K562 (cell line): Measurements from ENCODE around the gene ZNF460. TPM values are rescaled to one million over a fixed set of nuclear protein-coding genes. Genes with fewer than 3 reads are reported as not detected.
A peak's percentile ranks its signal among the peaks of the same experiment; 100 is the strongest.

Experiments
- ATF1 ChIP-seq, 2 experiments: fragments of 450-650 bp in 1 of 2; IDR thresholded peaks; 2 replicates each; pipeline ENCODE4 v1.6.1; 2016; ENCODE audit warnings: missing compliant biosample characterization in 1 of 2, missing genetic modification characterization in 1 of 2
- CAMTA2 ChIP-seq: fragments of 250-450 bp; sonication (Bioruptor Pico); conservative IDR thresholded peaks from 2 replicates; pipeline ENCODE4 v1.5.1; 2022
- CBX1 ChIP-seq: sonication (generic); IDR thresholded peaks from 2 replicates; pipeline ENCODE4 v1.6.1; 2016; ENCODE audit warnings: antibody characterized with exemption, low read depth, mild to moderate bottlenecking
- CC2D1A ChIP-seq: fragments of 450-650 bp; IDR thresholded peaks from 2 replicates; pipeline ENCODE4 v1.6.1; 2017; ENCODE audit warnings: mild to moderate bottlenecking
- CHD4 ChIP-seq: fragments of 200-600 bp; sonication (generic); IDR thresholded peaks from 3 replicates; pipeline ENCODE4 v1.6.1; 2012; ENCODE audit warnings: low read depth, mild to moderate bottlenecking, mixed read lengths, low read length, inconsistent platforms; ENCODE audit not compliant: insufficient read depth, insufficient replicate concordance, poor library complexity, severe bottlenecking
- CREBBP ChIP-seq: IDR thresholded peaks from one replicate; pipeline ENCODE4 v1.6.1; 2012; ENCODE audit warnings: low read depth, mild to moderate bottlenecking, control low read depth, inconsistent platforms, low read length
- HDAC2 ChIP-seq: fragments of 450-650 bp; IDR thresholded peaks from 2 replicates; pipeline ENCODE4 v1.6.1; 2016; ENCODE audit warnings: mild to moderate bottlenecking
- NFATC3 ChIP-seq: fragments of 450-650 bp; IDR thresholded peaks from 2 replicates; pipeline ENCODE4 v1.6.1; 2017; ENCODE audit warnings: mild to moderate bottlenecking
- NFIX ChIP-seq: fragments of 250-450 bp; sonication (Bioruptor Pico); IDR thresholded peaks from 2 replicates; pipeline ENCODE4 v1.4.0; 2020; ENCODE audit warnings: low read depth, mild to moderate bottlenecking, moderate library complexity
- SP1 ChIP-seq: sonication (generic); formaldehyde crosslinking; IDR thresholded peaks from 2 replicates; pipeline ENCODE4 v1.8.1; 2022; ENCODE audit warnings: mild to moderate bottlenecking, missing genetic modification reagents
- SRSF7 ChIP-seq: fragments of 200-400 bp; formaldehyde crosslinking; optimal IDR thresholded peaks from 2 replicates; pipeline ENCODE3; 2017; ENCODE audit warnings: mild to moderate bottlenecking, low read depth, low read length
- STAT5A ChIP-seq: IDR thresholded peaks from 2 replicates; pipeline ENCODE4 v1.6.1; 2012; ENCODE audit warnings: low read length, inconsistent platforms, borderline replicate concordance
- WHSC1 ChIP-seq: IDR thresholded peaks from one replicate; pipeline ENCODE4 v1.6.1; 2012; ENCODE audit warnings: low read length, control low read depth, inconsistent platforms
- ZC3H8 ChIP-seq: fragments of 450-650 bp; IDR thresholded peaks from 2 replicates; pipeline ENCODE4 v1.6.1; 2017
- ZFP30 ChIP-seq: fragments of 250-450 bp; sonication (Bioruptor Pico); IDR thresholded peaks from 2 replicates; pipeline ENCODE4 v1.8.0; 2022; ENCODE audit warnings: moderate library complexity, mild to moderate bottlenecking, inconsistent platforms, borderline replicate concordance
- ZFX ChIP-seq: sonication (generic); formaldehyde crosslinking; IDR thresholded peaks from 2 replicates; pipeline ENCODE4 v1.8.0; 2022; ENCODE audit warnings: mild to moderate bottlenecking, missing genetic modification reagents, moderate library complexity
- polyA plus RNA-seq, 8 experiments: library from polyadenylated mRNA; depleted of rRNA in 4 of 8; stranded (reverse) in 5 of 8; unstranded in 3 of 8; fragments of >200 nt; fragmentation: Nextera tagmentation in 2 of 8; fragmentation: Illumina TruSeq in 1 of 8; extraction: Ambion mirVana in 2 of 8; extraction: Trizol in 1 of 8; gene quantifications; 2 replicates each; pipeline versions ENCODE4 v1.2.1 to v1.2.3, GENCODE V29; 2011 to 2014; ENCODE audit warnings: inconsistent platforms in 1 of 8, missing spikeins in 1 of 8
- total RNA-seq, 7 experiments: library from RNA; depleted of rRNA in 6 of 7; stranded (reverse); fragments of >200 nt in 6 of 7; fragmentation: Illumina TruSeq in 2 of 7; extraction: Trizol in 2 of 7; gene quantifications; 2 replicates each; pipeline versions ENCODE4 v1.2.1 to v1.2.3, GENCODE V29; 2011 to 2021; ENCODE audit warnings: low replicate concordance in 1 of 7
- TF ChIP-seq, protein P1 (sequence below): fragments of 250-450 bp; sonication (Bioruptor Pico); IDR thresholded peaks from 2 replicates; pipeline ENCODE4 v1.5.0; 2021; ENCODE audit warnings: mild to moderate bottlenecking, moderate library complexity
- TF ChIP-seq, protein P2 (sequence below): sonication (generic); formaldehyde crosslinking; IDR thresholded peaks from 2 replicates; pipeline ENCODE4 v1.8.1; 2023; ENCODE audit warnings: mild to moderate bottlenecking, missing genetic modification reagents, moderate library complexity
- TF ChIP-seq, protein P3 (sequence below): sonication (generic); formaldehyde crosslinking; IDR thresholded peaks from 2 replicates; pipeline ENCODE4 v1.9.0; 2022; ENCODE audit warnings: mild to moderate bottlenecking, missing genetic modification reagents
- TF ChIP-seq, protein P4 (sequence below): sonication (generic); formaldehyde crosslinking; IDR thresholded peaks from 2 replicates; pipeline ENCODE4 v1.8.1; 2022; ENCODE audit warnings: missing genetic modification reagents
- TF ChIP-seq, protein P5 (sequence below): fragments of 250-450 bp; sonication (Bioruptor Pico); IDR thresholded peaks from 2 replicates; pipeline ENCODE4 v1.5.0; 2020; ENCODE audit warnings: mild to moderate bottlenecking

ZNF460 gene
- total and polyA plus RNA-seq, 9 of the 15 experiments (the other 6 are each of a cell fraction or from before 2014, with no cell fraction given) = 0.45 to 36.2 (median 16.6) TPM

DNA sequence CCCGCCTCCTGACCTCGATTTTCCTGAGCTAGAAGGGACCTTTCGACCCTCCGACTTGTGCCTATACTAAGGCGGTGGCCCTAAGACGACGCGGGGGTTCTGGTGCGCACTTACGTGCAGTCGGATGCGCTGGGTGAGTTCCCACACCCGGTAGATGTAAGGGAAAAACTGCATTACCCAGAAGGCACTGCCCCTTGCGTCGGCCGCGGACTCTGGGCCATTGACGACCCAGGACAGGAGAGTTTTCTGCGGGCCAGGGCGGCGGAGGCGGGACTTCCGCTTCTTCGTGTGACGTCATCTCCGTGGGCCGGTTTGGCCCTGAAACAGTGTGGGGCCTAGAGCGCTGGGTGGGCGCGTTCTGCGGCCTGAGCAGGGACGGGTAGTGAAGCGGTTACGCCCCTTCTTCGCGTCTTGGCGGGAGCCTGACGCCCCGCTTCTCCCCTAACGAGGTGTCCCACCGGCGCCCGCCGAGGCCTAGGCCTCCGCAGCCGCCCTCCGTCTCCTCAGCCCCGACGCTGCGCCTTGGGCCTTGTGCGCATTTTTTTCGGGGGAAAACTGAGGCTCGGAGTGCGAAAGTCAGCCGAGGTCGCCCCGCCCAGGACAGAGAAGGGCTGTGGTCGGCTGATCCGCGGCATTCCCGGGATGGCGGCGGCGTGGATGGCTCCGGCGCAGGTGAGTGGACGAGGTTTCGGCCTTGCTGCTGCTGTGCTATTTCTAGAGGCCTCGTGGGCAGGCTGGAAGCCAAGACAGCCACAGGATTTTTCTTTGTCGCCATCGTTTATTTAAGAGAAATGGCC lies at the start of gene ZNF460 (continued):
- TF ChIP-seq, protein P1, sequence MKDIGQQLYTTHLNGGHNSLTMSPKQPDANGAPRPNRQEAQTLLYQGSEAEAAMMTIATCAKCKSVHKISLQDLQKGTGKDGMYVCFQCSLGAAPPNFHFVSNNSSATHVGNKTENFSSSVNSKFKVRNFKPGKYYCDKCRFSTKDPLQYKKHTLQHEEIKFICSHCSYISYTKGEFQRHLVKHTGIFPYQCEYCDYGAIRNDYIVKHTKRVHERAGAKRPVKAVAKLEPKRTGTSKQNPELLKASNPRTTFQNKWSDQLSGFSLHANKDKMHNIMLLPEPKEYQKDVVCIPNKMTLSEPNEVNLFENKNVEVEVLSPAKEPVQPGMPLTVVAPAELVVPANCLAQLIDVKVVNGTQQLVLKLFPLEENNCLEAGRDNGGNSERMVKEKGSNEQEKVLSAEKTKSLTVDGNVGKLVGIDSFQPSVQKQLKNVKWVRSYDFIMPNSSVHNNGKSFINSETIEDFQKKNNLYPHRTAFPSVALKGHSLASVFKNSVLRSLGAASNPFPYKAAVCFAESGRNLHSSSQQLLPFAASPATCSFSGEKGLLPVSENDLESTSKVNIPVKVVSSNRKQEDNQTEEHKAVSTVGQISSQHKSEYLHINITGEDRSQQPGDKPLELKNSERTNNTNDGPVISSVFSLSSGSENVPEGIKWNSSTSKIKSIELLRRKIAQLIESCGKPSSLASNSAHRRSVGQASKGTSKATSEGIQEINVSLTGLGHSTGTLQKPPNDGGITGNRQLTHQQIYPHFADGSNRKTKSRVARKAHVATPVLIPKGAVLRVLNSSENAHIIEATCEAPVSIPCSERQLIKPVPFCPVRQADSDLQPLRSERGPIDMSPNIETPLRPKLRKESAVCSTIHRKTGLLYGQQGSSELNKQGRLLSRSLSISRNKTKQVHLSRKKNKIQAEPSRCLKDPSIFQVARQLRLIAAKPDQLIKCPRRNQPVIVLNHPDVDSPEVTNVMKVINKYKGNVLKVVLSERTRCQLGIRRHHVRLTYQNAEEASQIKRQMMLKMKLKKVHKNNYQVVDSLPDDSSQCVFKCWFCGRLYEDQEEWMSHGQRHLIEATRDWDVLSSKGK = no peak
- TF ChIP-seq STAT5A = no peak
- TF ChIP-seq, protein P2, sequence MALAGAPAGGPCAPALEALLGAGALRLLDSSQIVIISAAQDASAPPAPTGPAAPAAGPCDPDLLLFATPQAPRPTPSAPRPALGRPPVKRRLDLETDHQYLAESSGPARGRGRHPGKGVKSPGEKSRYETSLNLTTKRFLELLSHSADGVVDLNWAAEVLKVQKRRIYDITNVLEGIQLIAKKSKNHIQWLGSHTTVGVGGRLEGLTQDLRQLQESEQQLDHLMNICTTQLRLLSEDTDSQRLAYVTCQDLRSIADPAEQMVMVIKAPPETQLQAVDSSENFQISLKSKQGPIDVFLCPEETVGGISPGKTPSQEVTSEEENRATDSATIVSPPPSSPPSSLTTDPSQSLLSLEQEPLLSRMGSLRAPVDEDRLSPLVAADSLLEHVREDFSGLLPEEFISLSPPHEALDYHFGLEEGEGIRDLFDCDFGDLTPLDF (CRISPR knock-in tag) = no peak; the same call in 1 of the 2 replicates
- no peak for TF ChIP-seq ZFP30
- TF ChIP-seq, protein P3, sequence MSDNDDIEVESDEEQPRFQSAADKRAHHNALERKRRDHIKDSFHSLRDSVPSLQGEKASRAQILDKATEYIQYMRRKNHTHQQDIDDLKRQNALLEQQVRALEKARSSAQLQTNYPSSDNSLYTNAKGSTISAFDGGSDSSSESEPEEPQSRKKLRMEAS = no peak; the same call in 1 of the 2 replicates
- TF ChIP-seq CAMTA2 (CRISPR knock-in tag) = no peak
- TF ChIP-seq SP1 (CRISPR knock-in tag) = peak; percentile 89
- no peak for TF ChIP-seq CREBBP
- TF ChIP-seq CBX1 = peak; percentile 57; the same call in 1 of the 2 replicates
- TF ChIP-seq CHD4 = no peak
- no peak for TF ChIP-seq NFATC3
- TF ChIP-seq, protein P4, sequence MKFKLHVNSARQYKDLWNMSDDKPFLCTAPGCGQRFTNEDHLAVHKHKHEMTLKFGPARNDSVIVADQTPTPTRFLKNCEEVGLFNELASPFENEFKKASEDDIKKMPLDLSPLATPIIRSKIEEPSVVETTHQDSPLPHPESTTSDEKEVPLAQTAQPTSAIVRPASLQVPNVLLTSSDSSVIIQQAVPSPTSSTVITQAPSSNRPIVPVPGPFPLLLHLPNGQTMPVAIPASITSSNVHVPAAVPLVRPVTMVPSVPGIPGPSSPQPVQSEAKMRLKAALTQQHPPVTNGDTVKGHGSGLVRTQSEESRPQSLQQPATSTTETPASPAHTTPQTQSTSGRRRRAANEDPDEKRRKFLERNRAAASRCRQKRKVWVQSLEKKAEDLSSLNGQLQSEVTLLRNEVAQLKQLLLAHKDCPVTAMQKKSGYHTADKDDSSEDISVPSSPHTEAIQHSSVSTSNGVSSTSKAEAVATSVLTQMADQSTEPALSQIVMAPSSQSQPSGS = peak; percentile 28
- TF ChIP-seq HDAC2 = no peak
- TF ChIP-seq, protein P5, sequence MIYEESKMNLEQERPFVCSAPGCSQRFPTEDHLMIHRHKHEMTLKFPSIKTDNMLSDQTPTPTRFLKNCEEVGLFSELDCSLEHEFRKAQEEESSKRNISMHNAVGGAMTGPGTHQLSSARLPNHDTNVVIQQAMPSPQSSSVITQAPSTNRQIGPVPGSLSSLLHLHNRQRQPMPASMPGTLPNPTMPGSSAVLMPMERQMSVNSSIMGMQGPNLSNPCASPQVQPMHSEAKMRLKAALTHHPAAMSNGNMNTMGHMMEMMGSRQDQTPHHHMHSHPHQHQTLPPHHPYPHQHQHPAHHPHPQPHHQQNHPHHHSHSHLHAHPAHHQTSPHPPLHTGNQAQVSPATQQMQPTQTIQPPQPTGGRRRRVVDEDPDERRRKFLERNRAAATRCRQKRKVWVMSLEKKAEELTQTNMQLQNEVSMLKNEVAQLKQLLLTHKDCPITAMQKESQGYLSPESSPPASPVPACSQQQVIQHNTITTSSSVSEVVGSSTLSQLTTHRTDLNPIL = peak; percentile 76; the same call in 1 of the 2 replicates
- no peak for TF ChIP-seq ZC3H8
- no peak for TF ChIP-seq WHSC1
- no peak for TF ChIP-seq CC2D1A
- TF ChIP-seq ZFX (CRISPR knock-in tag) = peak; percentile 100
- TF ChIP-seq SRSF7 = no peak
- TF ChIP-seq ATF1 (CRISPR knock-in tag; IDR thresholded peaks at IDR 0.05) = peak; percentile 78
- peak; percentile 98 for TF ChIP-seq ATF1 (tag; IDR thresholded peaks at IDR 0.05)
- TF ChIP-seq NFIX (CRISPR knock-in tag) = no peak
